Measurements from ENCODE around the gene CD99L2. TPM values are rescaled to one million over a fixed set of nuclear protein-coding genes. Genes with fewer than 3 reads are reported as not detected.
"Not testable (repeated sequence)": the region's sequence is repeated elsewhere in the genome, so short reads cannot be mapped to it uniquely, and the experiment has no call there.

The CD99L2 gene
- total and polyA plus RNA-seq, 10 of the 15 experiments (the other 5 are each of a cell fraction or from before 2014, with no cell fraction given): 1.1 to 22.9 (median 13.0) TPM

GRCh38 chrX:150887906-150888465 is 10.5 kb downstream of the CD99L2 start (continued):
- TF ChIP-seq ZBTB40 (IDR thresholded peaks at IDR 0.05; ENCODE audit: borderline replicate concordance) (no peak), RCOR1 (conservative IDR thresholded peaks at IDR 0.05; ENCODE audit: low read depth, low read length) (no peak), PRDM15 (CRISPR knock-in tag; IDR thresholded peaks at IDR 0.05) (no peak), ZNF274 (IDR thresholded peaks at IDR 0.05; ENCODE audit: insufficient read depth, insufficient read length) (no peak), PML (IDR thresholded peaks at IDR 0.05; ENCODE audit: low read length) (no peak)

GRCh38 chrX:150887268-150887667 is 11.2 kb downstream of the CD99L2 start:
- H2AFZ ChIP-seq (ENCODE audit: control insufficient read depth, low read depth, low read length); H3K27me3 ChIP-seq (replicated peaks in 1 of 2; ENCODE audit: control insufficient read depth in 2 of 2, insufficient read depth in 2 of 2, low read length in 1 of 2); H3K9ac ChIP-seq (ENCODE audit: control insufficient read depth, insufficient read depth, low read length); H4K20me1 ChIP-seq (ENCODE audit: control insufficient read depth, insufficient read depth); ATAC-seq; H3K9me3 ChIP-seq (replicated peaks; ENCODE audit: control insufficient read depth, insufficient read depth, low read length); H3K4me3 ChIP-seq; H3K27ac ChIP-seq (ENCODE audit: control insufficient read depth, insufficient read depth); H3K4me2 ChIP-seq (ENCODE audit: control insufficient read depth, insufficient read depth); H3K79me2 ChIP-seq (ENCODE audit: control insufficient read depth, insufficient read depth, low read length); FAIRE-seq; DNase-seq (ENCODE audit: low read depth, low spot score); SMC1A ChIA-PET (ENCODE audit: uncharacterized antibody, unreplicated experiment); POLR2A ChIA-PET; H3K36me3 ChIP-seq (ENCODE audit: control insufficient read depth in 2 of 2, insufficient read depth in 2 of 2, low read length in 1 of 2); in situ Hi-C loops (cut with MboI); H3K4me1 ChIP-seq (ENCODE audit: control insufficient read depth, insufficient read depth, low read length); CTCF ChIA-PET; intact Hi-C loops (cut with micrococcal nuclease; ENCODE audit: unreplicated experiment); BruUV-seq (replicated peaks): not testable (repeated sequence)
- WGBS (ENCODE audit: insufficient coverage, insufficient replicate concordance, low lambda C conversion rate, missing lambda C conversion rate): 77% methylated on average over 9 of the region's 9 CpGs
- RAD21 ChIA-PET (ENCODE audit: unreplicated experiment): interaction anchor here (1.0 kb wide), 1 partner anchor 10 kb away, joined by 3 read pairs; no protein-coding TSS in a partner anchor

Data from GM12878 (cell line).